ENCODE results near the gene PDIK1L.

GRCh38 chr1:26102526-26102925 lies 9.1 kb upstream of the PDIK1L start:
- no peak for TF ChIP-seq CTCF (IDR thresholded peaks at IDR 0.05)
- TF ChIP-seq POLR2AphosphoS5 (IDR thresholded peaks at IDR 0.05), result no peak

Data from breast epithelium (tissue), 3 donors.